Uterus (tissue), 4 donors: ENCODE data around the gene BDH1. TPM values are rescaled to one million over a fixed set of nuclear protein-coding genes. Genes with fewer than 3 reads are reported as not detected.

Experiments
- DNase-seq, 2 donors: peaks; one replicate each; pipeline ENCODE4 v3.0.0-alpha.2; 2019 to 2020
- H3K27ac ChIP-seq, 2 donors: fragments of 200-600 bp; sonication (generic); 1 replicate in 1 of 2; 2 replicates in 1 of 2; pipeline ENCODE4 v1.5.1; 2016 to 2018
- H3K27me3 ChIP-seq, 2 donors: fragments of 200-600 bp; sonication (generic); one replicate each; pipeline ENCODE4 v1.5.1; 2018 to 2019; ENCODE audit warnings: control low read depth in 1 of 2
- H3K36me3 ChIP-seq, 2 donors: fragments of 200-600 bp; sonication (generic); one replicate each; pipeline ENCODE4 v1.5.1; 2019; ENCODE audit warnings: control low read depth in 1 of 2
- H3K4me1 ChIP-seq, 2 donors: fragments of 200-600 bp; sonication (generic); one replicate each; pipeline ENCODE4 v1.5.1; 2018 to 2019; ENCODE audit warnings: control low read depth in 1 of 2
- H3K4me3 ChIP-seq, 2 donors: fragments of 200-600 bp; sonication (generic); 1 replicate in 1 of 2; 2 replicates in 1 of 2; pipeline ENCODE4 v1.5.1; 2018 to 2019; ENCODE audit warnings: mild to moderate bottlenecking in 1 of 2
- H3K9me3 ChIP-seq, 2 donors: fragments of 200-600 bp; sonication (generic); one replicate each; pipeline ENCODE4 v1.5.1; 2019; ENCODE audit warnings: control low read depth in 1 of 2
- POLR2A ChIP-seq, 2 donors: fragments of 450-650 bp; IDR thresholded peaks; one replicate each; pipeline ENCODE4 v1.6.1; 2016; ENCODE audit warnings: antibody characterized with exemption in 2 of 2, mild to moderate bottlenecking in 1 of 2, moderate library complexity in 1 of 2
- intact Hi-C: fragments of 100-400 bp; cut with DNase I; formaldehyde crosslinking; loops from one replicate; pipeline ENCODE4 v1.15.1; 2023; ENCODE audit warnings: low total_unique reads
- total RNA-seq, 4 donors: library from RNA; depleted of rRNA in 3 of 4; stranded (reverse); fragments of >200 nt in 3 of 4; gene quantifications; one replicate each; pipeline versions ENCODE4 v1.1.0 to v1.2.4, GENCODE V29; 2014 to 2023
- TF ChIP-seq, protein P1 (sequence below), 4 experiments: fragments of 200-600 bp in 2 of 4; fragments of 450-650 bp in 2 of 4; sonication (generic) in 2 of 4; IDR thresholded peaks; one replicate each; pipeline ENCODE4 v1.5.1; 2016 to 2019; ENCODE audit warnings: antibody characterized with exemption in 4 of 4, mild to moderate bottlenecking in 2 of 4, moderate library complexity in 1 of 4
- donor health status: DM: yes; HTN: yes; CAD: no.

The BDH1 gene
- total RNA-seq, 4 donors from 2014 or later: 4.4 to 23.1 (median 8.6) TPM

DNA sequence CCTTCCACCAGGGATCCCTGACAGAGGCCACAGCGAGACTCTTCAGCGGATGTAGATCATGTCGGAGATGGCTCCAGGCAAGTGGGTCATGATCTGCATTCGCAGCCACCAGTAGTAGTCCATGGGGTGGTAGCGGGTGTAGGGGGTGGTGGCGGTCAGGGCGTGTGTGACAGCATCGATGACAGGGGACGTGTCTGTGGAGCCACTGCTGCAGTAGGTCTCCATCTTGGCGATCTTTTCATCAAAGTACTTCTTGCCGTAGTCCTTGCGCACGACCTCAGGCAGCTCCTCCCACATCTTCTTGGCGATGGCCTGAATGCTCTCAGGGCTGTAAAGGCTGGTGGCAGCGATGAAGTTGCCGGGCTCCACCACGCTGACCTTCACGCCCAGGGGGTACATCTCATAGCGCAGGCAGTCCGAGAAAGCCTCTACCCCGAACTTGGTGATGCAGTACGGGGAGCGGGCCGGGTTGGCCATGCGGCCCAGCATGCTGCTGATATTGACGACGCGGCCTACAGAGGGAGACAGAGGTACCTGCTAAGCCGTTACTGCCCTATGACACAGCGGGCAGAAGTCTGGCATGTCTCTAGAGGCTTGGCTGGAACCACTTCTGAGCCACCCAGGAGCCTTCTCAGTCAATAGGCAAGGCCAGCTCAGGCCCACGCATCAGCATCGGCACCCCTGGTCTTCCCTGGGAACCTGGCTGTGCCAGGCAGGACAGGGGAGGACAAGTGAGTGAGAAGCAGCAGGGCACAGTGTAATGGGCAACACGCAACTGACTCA is 43.7 kb downstream of the BDH1 start:
- H3K27me3 ChIP-seq: no peaks in the 10 kb centered on the region
- no peak for DNase-seq
- H3K4me1 ChIP-seq: no peaks in the 10 kb centered on the region
- intact Hi-C loops: no loop called here
- no peaks in the 10 kb centered on the region for H3K36me3 ChIP-seq
- no peaks in the 10 kb centered on the region for H3K9me3 ChIP-seq
- H3K4me3 ChIP-seq: no peak overlapping the region
- no peak for TF ChIP-seq POLR2A (IDR thresholded peaks at IDR 0.05)
- TF ChIP-seq, protein P1, sequence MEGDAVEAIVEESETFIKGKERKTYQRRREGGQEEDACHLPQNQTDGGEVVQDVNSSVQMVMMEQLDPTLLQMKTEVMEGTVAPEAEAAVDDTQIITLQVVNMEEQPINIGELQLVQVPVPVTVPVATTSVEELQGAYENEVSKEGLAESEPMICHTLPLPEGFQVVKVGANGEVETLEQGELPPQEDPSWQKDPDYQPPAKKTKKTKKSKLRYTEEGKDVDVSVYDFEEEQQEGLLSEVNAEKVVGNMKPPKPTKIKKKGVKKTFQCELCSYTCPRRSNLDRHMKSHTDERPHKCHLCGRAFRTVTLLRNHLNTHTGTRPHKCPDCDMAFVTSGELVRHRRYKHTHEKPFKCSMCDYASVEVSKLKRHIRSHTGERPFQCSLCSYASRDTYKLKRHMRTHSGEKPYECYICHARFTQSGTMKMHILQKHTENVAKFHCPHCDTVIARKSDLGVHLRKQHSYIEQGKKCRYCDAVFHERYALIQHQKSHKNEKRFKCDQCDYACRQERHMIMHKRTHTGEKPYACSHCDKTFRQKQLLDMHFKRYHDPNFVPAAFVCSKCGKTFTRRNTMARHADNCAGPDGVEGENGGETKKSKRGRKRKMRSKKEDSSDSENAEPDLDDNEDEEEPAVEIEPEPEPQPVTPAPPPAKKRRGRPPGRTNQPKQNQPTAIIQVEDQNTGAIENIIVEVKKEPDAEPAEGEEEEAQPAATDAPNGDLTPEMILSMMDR (IDR thresholded peaks at IDR 0.05): no peak
- no peak overlapping the region for H3K27ac ChIP-seq

DNA sequence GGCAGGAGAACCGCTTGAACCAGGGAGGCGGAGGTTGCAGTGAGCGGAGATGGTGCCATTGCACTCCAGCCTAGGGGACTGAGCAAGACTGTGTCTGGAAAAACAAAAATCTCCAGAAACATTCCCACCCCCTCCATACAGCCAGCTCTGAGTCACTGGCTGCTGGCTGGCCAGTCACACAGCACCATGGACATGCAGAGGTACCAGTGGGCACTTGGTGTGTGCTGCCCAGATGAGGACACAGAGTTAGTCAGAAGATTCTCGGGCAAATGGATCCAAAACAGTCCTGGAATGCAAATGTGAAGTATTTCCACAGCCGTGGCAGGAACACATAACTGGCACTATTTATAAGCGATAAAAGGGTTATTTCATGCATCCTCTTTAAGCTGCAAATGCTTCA is 44.6 kb downstream of the BDH1 start:
- no peak for DNase-seq
- no peaks in the 10 kb centered on the region for H3K36me3 ChIP-seq
- no peak for TF ChIP-seq POLR2A (IDR thresholded peaks at IDR 0.05)
- TF ChIP-seq, protein P1 (IDR thresholded peaks at IDR 0.05): no peak
- no peak overlapping the region for H3K4me3 ChIP-seq
- intact Hi-C loops: no loop called here
- H3K27ac ChIP-seq: no peak overlapping the region
- no peaks in the 10 kb centered on the region for H3K4me1 ChIP-seq
- no peaks in the 10 kb centered on the region for H3K27me3 ChIP-seq
- no peaks in the 10 kb centered on the region for H3K9me3 ChIP-seq

DNA sequence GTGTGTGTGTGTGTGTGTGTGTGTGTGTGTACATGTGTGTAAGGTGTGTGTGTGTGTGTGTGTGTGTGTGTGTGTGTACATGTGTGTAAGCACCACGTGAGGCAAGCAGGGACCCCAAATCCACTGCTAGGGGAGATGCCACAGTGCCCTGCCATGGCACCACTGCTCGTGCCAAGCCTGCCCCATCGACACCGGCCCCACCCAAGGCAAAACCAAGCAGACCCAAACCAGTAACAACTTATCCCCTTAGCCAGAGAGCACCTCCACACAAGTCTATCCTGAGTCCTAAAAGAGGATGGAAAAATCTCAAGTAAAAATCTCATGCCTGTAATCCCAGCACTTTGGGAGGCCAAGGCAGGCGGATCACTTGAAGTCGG is 45.1 kb downstream of the BDH1 start:
- TF ChIP-seq POLR2A (IDR thresholded peaks at IDR 0.05): no peak
- TF ChIP-seq, protein P1 (IDR thresholded peaks at IDR 0.05): no peak
- intact Hi-C loops: no loop called here
- no peaks in the 10 kb centered on the region for H3K36me3 ChIP-seq

DNA sequence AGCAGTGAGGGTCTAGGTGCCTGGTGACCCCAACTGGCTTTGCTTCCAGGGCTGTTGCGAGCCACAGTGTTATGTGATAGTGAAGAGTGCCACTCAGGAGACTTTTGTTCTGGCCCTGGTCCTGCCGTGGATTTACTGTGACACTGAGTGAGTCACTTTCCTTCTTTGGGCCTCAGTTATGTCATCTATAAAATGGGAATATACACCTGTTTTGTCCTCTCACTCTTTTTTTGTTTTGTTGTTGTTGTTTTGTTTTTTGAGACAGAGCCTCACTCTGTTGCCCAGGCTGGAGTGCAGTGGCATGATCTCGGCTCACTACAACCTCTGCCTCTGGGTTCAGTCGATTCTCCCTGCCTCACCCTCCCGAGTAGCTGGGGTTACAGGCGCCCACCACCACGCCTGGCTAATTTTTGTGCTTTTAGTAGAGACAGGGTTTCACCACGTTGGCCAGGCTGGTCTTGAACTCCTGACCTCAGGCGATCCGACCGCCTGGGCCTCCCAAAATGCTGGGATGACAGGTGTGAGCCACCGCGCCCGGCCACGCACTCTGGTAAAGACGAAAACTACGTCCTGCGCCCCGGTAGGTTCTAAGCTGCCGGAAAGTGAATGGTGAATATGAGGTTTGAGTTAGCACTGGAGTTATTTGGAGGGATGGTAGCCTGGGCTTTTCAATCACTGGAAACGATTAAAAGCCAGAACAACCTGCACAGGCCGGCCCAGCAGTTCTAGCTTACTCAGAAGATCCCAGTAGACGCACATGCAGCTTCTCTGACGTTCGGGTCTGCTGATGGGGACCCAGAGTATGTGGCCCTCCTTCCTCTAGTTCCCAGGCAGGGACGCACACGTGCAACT is 46.6 kb downstream of the BDH1 start:
- H3K27ac ChIP-seq: no peak overlapping the region
- TF ChIP-seq, protein P1 (IDR thresholded peaks at IDR 0.05): no peak
- TF ChIP-seq POLR2A (IDR thresholded peaks at IDR 0.05): no peak
- DNase-seq: no peak
- no peaks in the 10 kb centered on the region for H3K4me1 ChIP-seq
- H3K9me3 ChIP-seq: no peaks in the 10 kb centered on the region
- no peaks in the 10 kb centered on the region for H3K36me3 ChIP-seq
- no peaks in the 10 kb centered on the region for H3K27me3 ChIP-seq
- peak overlapping the region; percentile 44 to 55 for H3K4me3 ChIP-seq
- intact Hi-C loops: no loop called here

More for the DNA sequence above, 45.1 kb downstream of the BDH1 start:
- Histone ChIP-seq H3K27me3 (no peaks in the 10 kb centered on the region), H3K4me3 (no peak overlapping the region), H3K9me3 (no peaks in the 10 kb centered on the region), H3K27ac (no peak overlapping the region), H3K4me1 (no peaks in the 10 kb centered on the region)
- DNase-seq: no peak

DNA sequence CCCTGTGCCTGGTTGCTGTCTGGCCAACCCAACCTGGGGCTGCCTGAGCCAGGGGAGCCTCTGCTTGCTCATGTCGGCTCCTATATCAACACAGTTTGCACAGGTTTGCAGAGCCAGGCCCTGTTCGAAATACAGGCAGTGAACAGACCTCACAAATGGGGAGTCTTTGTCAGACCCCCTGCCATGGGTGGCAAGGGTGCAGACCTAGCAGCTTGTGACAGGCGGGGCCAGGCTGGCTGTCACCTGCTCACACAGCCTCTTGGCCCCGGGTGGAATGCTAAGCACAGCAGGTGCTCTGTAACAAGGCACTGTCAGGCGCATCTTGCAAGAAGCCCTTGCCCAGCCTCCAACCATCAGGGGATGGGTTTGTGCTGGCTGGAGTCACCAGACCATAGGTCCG is 47.3 kb downstream of the BDH1 start:
- Histone ChIP-seq H3K27ac (no peak overlapping the region), H3K27me3 (no peaks in the 10 kb centered on the region), H3K4me1 (no peaks in the 10 kb centered on the region), H3K4me3 (no peak overlapping the region), H3K36me3 (no peaks in the 10 kb centered on the region), H3K9me3 (no peaks in the 10 kb centered on the region)
- TF ChIP-seq, protein P1 (IDR thresholded peaks at IDR 0.05): no peak
- no peak for TF ChIP-seq POLR2A (IDR thresholded peaks at IDR 0.05)
- no peak for DNase-seq
- intact Hi-C loops: no loop called here
